Mucosa of stomach (tissue), 1 donor: ENCODE results near the gene CBX4.

Source experiments
- H3K27me3 ChIP-seq: one replicate; pipeline ENCODE4 v1.7.0; 2013; ENCODE audit warnings: mild to moderate bottlenecking, low read length; ENCODE audit not compliant: control insufficient read depth, insufficient read depth
- H3K36me3 ChIP-seq: one replicate; pipeline ENCODE4 v1.7.0; 2013; ENCODE audit warnings: low read length; ENCODE audit not compliant: control insufficient read depth, insufficient read depth
- H3K4me1 ChIP-seq: one replicate; pipeline ENCODE4 v1.7.0; 2013; ENCODE audit warnings: mild to moderate bottlenecking, low read length; ENCODE audit not compliant: control insufficient read depth, insufficient read depth
- H3K4me3 ChIP-seq: one replicate; pipeline ENCODE4 v1.7.0; 2013; ENCODE audit warnings: low read length
- H3K9ac ChIP-seq: one replicate; pipeline ENCODE4 v1.7.0; 2013; ENCODE audit warnings: mild to moderate bottlenecking, low read length, moderate library complexity
- H3K9me3 ChIP-seq: one replicate; pipeline ENCODE4 v1.7.0; 2013; ENCODE audit warnings: mild to moderate bottlenecking, low read length, moderate library complexity; ENCODE audit not compliant: control insufficient read depth
- donor health status: Pancreatic carcinoma.

Gene CBX4

GRCh38 chr17:79836510-79836971 is 2.7 kb downstream of the CBX4 start:
- Histone ChIP-seq H3K9me3 (no peaks in the 10 kb centered on the region), H3K4me1 (peaks cover 67% of the 10 kb centered on the region), H3K9ac (peak overlapping the region; percentile 90), H3K27me3 (peaks cover 17% of the 10 kb centered on the region), H3K4me3 (peak overlapping the region; percentile 78), H3K36me3 (no peaks in the 10 kb centered on the region)

- Histone ChIP-seq H3K27me3 (peaks cover 12% of the 10 kb centered on the region), H3K4me3 (peak overlapping the region; percentile 78), H3K36me3 (no peaks in the 10 kb centered on the region), H3K9me3 (no peaks in the 10 kb centered on the region), H3K9ac (peak overlapping the region; percentile 90), H3K4me1 (peaks cover 68% of the 10 kb centered on the region)
Measured at GRCh38 chr17:79835953-79836509, 3.2 kb downstream of the CBX4 start.

- no peaks in the 10 kb centered on the region for H3K9me3 ChIP-seq
- H3K36me3 ChIP-seq: no peaks in the 10 kb centered on the region
Measured at GRCh38 chr17:79835470-79835899, 3.8 kb downstream of the CBX4 start.

GRCh38 chr17:79834565-79835469 is 4.4 kb downstream of the CBX4 start:
- Histone ChIP-seq H3K4me1 (peaks cover 68% of the 10 kb centered on the region), H3K27me3 (no peaks in the 10 kb centered on the region), H3K9ac (no peak overlapping the region), H3K36me3 (no peaks in the 10 kb centered on the region), H3K4me3 (no peak overlapping the region), H3K9me3 (no peaks in the 10 kb centered on the region)

More at GRCh38 chr17:79835470-79835899, 3.8 kb downstream of the CBX4 start:
- H3K4me3 ChIP-seq: no peak overlapping the region
- H3K27me3 ChIP-seq: peaks cover 6% of the 10 kb centered on the region
- no peak overlapping the region for H3K9ac ChIP-seq
- peaks cover 68% of the 10 kb centered on the region for H3K4me1 ChIP-seq

GRCh38 chr17:79833744-79834564 is 5.3 kb downstream of the CBX4 start:
- no peak overlapping the region for H3K9ac ChIP-seq
- no peaks in the 10 kb centered on the region for H3K9me3 ChIP-seq
- no peaks in the 10 kb centered on the region for H3K36me3 ChIP-seq
- peaks cover 73% of the 10 kb centered on the region for H3K4me1 ChIP-seq
- H3K4me3 ChIP-seq: no peak overlapping the region
- no peaks in the 10 kb centered on the region for H3K27me3 ChIP-seq

GRCh38 chr17:79833110-79833450 is 6.2 kb downstream of the CBX4 start:
- peak overlapping the region; percentile 93 for H3K9ac ChIP-seq
- no peaks in the 10 kb centered on the region for H3K27me3 ChIP-seq
- H3K4me1 ChIP-seq: peaks cover 79% of the 10 kb centered on the region
- H3K9me3 ChIP-seq: no peaks in the 10 kb centered on the region
- H3K4me3 ChIP-seq: no peak overlapping the region
- H3K36me3 ChIP-seq: no peaks in the 10 kb centered on the region

- H3K9me3 ChIP-seq: no peaks in the 10 kb centered on the region
- no peak overlapping the region for H3K4me3 ChIP-seq
- peaks cover 74% of the 10 kb centered on the region for H3K4me1 ChIP-seq
- no peaks in the 10 kb centered on the region for H3K36me3 ChIP-seq
- H3K9ac ChIP-seq: peak overlapping the region; percentile 93
- no peaks in the 10 kb centered on the region for H3K27me3 ChIP-seq
Measured at GRCh38 chr17:79832218-79833109, 6.8 kb downstream of the CBX4 start.

- no peaks in the 10 kb centered on the region for H3K27me3 ChIP-seq
- H3K4me3 ChIP-seq: peak overlapping the region; percentile 7
- H3K4me1 ChIP-seq: peaks cover 65% of the 10 kb centered on the region
- H3K9me3 ChIP-seq: no peaks in the 10 kb centered on the region
- H3K36me3 ChIP-seq: no peaks in the 10 kb centered on the region
- H3K9ac ChIP-seq: peak overlapping the region; percentile 93
Measured at GRCh38 chr17:79831265-79832217, 7.7 kb downstream of the CBX4 start.

- Histone ChIP-seq H3K4me1 (peaks cover 57% of the 10 kb centered on the region), H3K27me3 (no peaks in the 10 kb centered on the region), H3K4me3 (peak overlapping the region; percentile 7)
Measured at GRCh38 chr17:79830763-79831264, 8.4 kb downstream of the CBX4 start.

GRCh38 chr17:79830303-79830702 is 8.9 kb downstream of the CBX4 start:
- no peak overlapping the region for H3K9ac ChIP-seq
- H3K4me1 ChIP-seq: peaks cover 52% of the 10 kb centered on the region
- no peaks in the 10 kb centered on the region for H3K27me3 ChIP-seq
- no peaks in the 10 kb centered on the region for H3K36me3 ChIP-seq
- H3K4me3 ChIP-seq: no peak overlapping the region
- H3K9me3 ChIP-seq: no peaks in the 10 kb centered on the region

More at GRCh38 chr17:79830763-79831264, 8.4 kb downstream of the CBX4 start:
- Histone ChIP-seq H3K9me3 (no peaks in the 10 kb centered on the region), H3K36me3 (no peaks in the 10 kb centered on the region), H3K9ac (no peak overlapping the region)
